Gastrocnemius medialis (tissue), 4 donors: Measurements from ENCODE around the gene NDUFC2. TPM values are rescaled to one million over a fixed set of nuclear protein-coding genes. Genes with fewer than 3 reads are reported as not detected.

Source experiments
- ATAC-seq, 2 donors: fragments of 150-250 bp; one replicate each; pipeline ENCODE4 v1.9.1; 2016
- DNase-seq, 2 donors: peaks; one replicate each; pipeline ENCODE4 v3.0.0-alpha.2; 2019
- H3K27ac ChIP-seq, 4 donors: fragments of 200-600 bp; sonication (generic); 1 replicate in 1 of 4; 2 replicates in 3 of 4; pipeline ENCODE4 v1.5.1; 2016 to 2018; ENCODE audit warnings: mild to moderate bottlenecking in 2 of 4, moderate library complexity in 1 of 4
- H3K27me3 ChIP-seq, 3 donors: fragments of 200-600 bp; sonication (generic) in 2 of 3; 1 replicate in 1 of 3; 2 replicates in 2 of 3; pipeline versions ENCODE4 v1.5.1 to v1.6.0; 2016 to 2019; ENCODE audit warnings: mild to moderate bottlenecking in 1 of 3, moderate library complexity in 1 of 3
- H3K36me3 ChIP-seq, 2 donors: fragments of 200-600 bp; sonication (generic) in 1 of 2; one replicate each; pipeline ENCODE4 v1.5.1; 2017 to 2018
- H3K4me1 ChIP-seq, 2 donors: fragments of 200-600 bp; sonication (generic) in 1 of 2; one replicate each; pipeline ENCODE4 v1.5.1; 2016 to 2017; ENCODE audit warnings: mild to moderate bottlenecking in 2 of 2
- H3K4me3 ChIP-seq, 4 donors: fragments of 200-600 bp; sonication (generic) in 3 of 4; 1 replicate in 1 of 4; 2 replicates in 3 of 4; pipeline ENCODE4 v1.5.1; 2016 to 2019; ENCODE audit warnings: mild to moderate bottlenecking in 2 of 4
- H3K9me3 ChIP-seq, 3 donors: fragments of 200-600 bp; sonication (generic) in 2 of 3; 1 replicate in 1 of 3; 2 replicates in 2 of 3; pipeline ENCODE4 v1.5.1; 2016 to 2019
- CTCF ChIP-seq, 5 experiments: fragments of 450-650 bp in 3 of 5; fragments of 200-600 bp in 2 of 5; sonication (generic) in 2 of 5; IDR thresholded peaks in 4 of 5; conservative IDR thresholded peaks in 1 of 5; 1 replicate in 4 of 5; 2 replicates in 1 of 5; pipeline ENCODE4 v1.5.1; 2016 to 2019; ENCODE audit warnings: antibody characterized with exemption in 5 of 5, mild to moderate bottlenecking in 3 of 5, moderate library complexity in 3 of 5
- POLR2A ChIP-seq, 2 donors: fragments of 450-650 bp; IDR thresholded peaks; one replicate each; pipeline ENCODE4 v1.6.1; 2017; ENCODE audit warnings: antibody characterized with exemption in 2 of 2, mild to moderate bottlenecking in 2 of 2, moderate library complexity in 2 of 2
- in situ Hi-C, 4 donors: fragments of 200-750 bp; cut with MboI; loops; one replicate each; pipeline versions ENCODE4 v1.15.0 to v1.8.0; 2017; ENCODE audit warnings: low sequenced_read_pairs in 4 of 4
- intact Hi-C: fragments of 100-400 bp; cut with DNase I; formaldehyde crosslinking; loops from one replicate; pipeline ENCODE4 v1.15.1; 2023; ENCODE audit warnings: low total_unique reads
- total RNA-seq, 4 donors: library from RNA; depleted of rRNA; stranded (reverse); fragments of >200 nt; gene quantifications; one replicate each; pipeline versions ENCODE4 v1.1.0 to v1.2.3, GENCODE V29; 2016

NDUFC2 gene
- total RNA-seq, 4 donors from 2014 or later: 83.7 to 207 (median 156) TPM

- Histone ChIP-seq H3K27me3 (peaks cover 0 to 4% (median 0%) of the 10 kb centered on the region in 3 donors), H3K4me3 (peak overlapping the region; percentile 29 to 46 (median 36)), H3K9me3 (no peaks in the 10 kb centered on the region), H3K4me1 (no peaks in the 10 kb centered on the region), H3K36me3 (no peaks in the 10 kb centered on the region), H3K27ac (no peak overlapping the region)
- in situ Hi-C loops (no loop called here), intact Hi-C loops (no loop called here)
- ATAC-seq (no peak), DNase-seq (no peak)
- no peak for TF ChIP-seq CTCF (IDR thresholded peaks at IDR 0.05 in 4 of 5, conservative IDR thresholded peaks at IDR 0.05 in 1 of 5)
- TF ChIP-seq POLR2A (IDR thresholded peaks at IDR 0.05): no peak
These were observed 56.2 kb downstream of the NDUFC2 start for GRCh38 chr11:78023426-78023825.

- intact Hi-C loops (no loop called here), in situ Hi-C loops (no loop called here)
- TF ChIP-seq CTCF (IDR thresholded peaks at IDR 0.05 in 4 of 5, conservative IDR thresholded peaks at IDR 0.05 in 1 of 5) (no peak), POLR2A (IDR thresholded peaks at IDR 0.05) (no peak)
- Histone ChIP-seq H3K4me1 (no peaks in the 10 kb centered on the region), H3K36me3 (no peaks in the 10 kb centered on the region), H3K27me3 (peaks cover 0 to 4% (median 0%) of the 10 kb centered on the region in 3 donors), H3K27ac (no peak within 1 kb of the TSS), H3K4me3 (peak within 1 kb of the TSS; percentile 29 to 46 (median 36)), H3K9me3 (no peaks in the 10 kb centered on the region)
- ATAC-seq (no peak), DNase-seq (no peak)
These were observed 57.0 kb downstream of the NDUFC2 start, which contains the start of gene KCTD14 for GRCh38 chr11:78022397-78023396. KCTD14 (minus strand) TSS chr11:78023276; CDS start chr11:78023249, 27 bp downstream.

GRCh38 chr11:78021611-78022010 is 58.1 kb downstream of the NDUFC2 start:
- intact Hi-C loops: no loop called here

GRCh38 chr11:78020246-78020645 is 59.4 kb downstream of the NDUFC2 start:
- Histone ChIP-seq H3K27me3 (peaks cover 0 to 4% (median 0%) of the 10 kb centered on the region in 3 donors), H3K36me3 (no peaks in the 10 kb centered on the region), H3K4me1 (no peaks in the 10 kb centered on the region), H3K9me3 (no peaks in the 10 kb centered on the region), H3K27ac (no peak overlapping the region), H3K4me3 (no peak overlapping the region)
- in situ Hi-C loops (no loop called here), intact Hi-C loops (no loop called here)
- no peak for DNase-seq
- no peak for ATAC-seq
- no peak for TF ChIP-seq POLR2A (IDR thresholded peaks at IDR 0.05)
- TF ChIP-seq CTCF (IDR thresholded peaks at IDR 0.05 in 4 of 5, conservative IDR thresholded peaks at IDR 0.05 in 1 of 5): no peak

More at GRCh38 chr11:78021611-78022010, 58.1 kb downstream of the NDUFC2 start:
- TF ChIP-seq POLR2A (IDR thresholded peaks at IDR 0.05): no peak
- no peak for TF ChIP-seq CTCF (IDR thresholded peaks at IDR 0.05 in 4 of 5, conservative IDR thresholded peaks at IDR 0.05 in 1 of 5)
- H3K27ac ChIP-seq: no peak overlapping the region
- H3K9me3 ChIP-seq: no peaks in the 10 kb centered on the region
- H3K27me3 ChIP-seq: peaks cover 0 to 4% (median 0%) of the 10 kb centered on the region in 3 donors
- in situ Hi-C loops: no loop called here
- no peaks in the 10 kb centered on the region for H3K36me3 ChIP-seq
- no peak for ATAC-seq
- H3K4me1 ChIP-seq: no peaks in the 10 kb centered on the region
- no peak overlapping the region for H3K4me3 ChIP-seq
- no peak for DNase-seq
